SK-N-SH (cell line): ENCODE measurements around the gene STAC3. TPM values are rescaled to one million over a fixed set of nuclear protein-coding genes. Genes with fewer than 3 reads are reported as not detected.
A peak's percentile ranks its signal among the peaks of the same experiment; 100 is the strongest.

ENCODE experiments used
- CTCF ChIA-PET: fragments of 300-600, 350-600 bp; formaldehyde crosslinking; extraction: SDS; loops from one replicate; lab custom pipeline; 2021; lab: Yijun Ruan, JAX
- POLR2A ChIA-PET: fragments of 350-600 bp; sonication (Branson Sonifier 250); formaldehyde crosslinking; extraction: SDS; loops from one replicate; lab custom pipeline; 2020; ENCODE audit warnings: antibody characterized with exemption, inconsistent platforms; lab: Yijun Ruan, JAX
- DNase-seq: peaks from one replicate; pipeline ENCODE4 v3.0.0; 2012
- H2AFZ ChIP-seq: fragments of 200-600 bp; sonication (generic); 2 replicates; pipeline ENCODE4 v1.8.1; 2016; ENCODE audit warnings: antibody characterized with exemption, mild to moderate bottlenecking, low read depth
- H3F3A ChIP-seq: fragments of 200-600 bp; sonication (generic); replicated peaks from 2 replicates; pipeline ENCODE3; 2016; ENCODE audit warnings: antibody characterized with exemption, mild to moderate bottlenecking; ENCODE audit not compliant: insufficient read depth
- H3K27ac ChIP-seq, 2 experiments: fragments of 200-500 bp in 1 of 2; fragments of 200-600 bp in 1 of 2; sonication (Bioruptor generic) in 1 of 2; sonication (generic), shearing (Covaris generic) in 1 of 2; 2 replicates each; pipeline versions ENCODE4 v1.5.1 to v1.6.1; 2014 to 2016; ENCODE audit warnings: low read depth in 2 of 2, inconsistent platforms in 1 of 2, low read length in 1 of 2, mild to moderate bottlenecking in 1 of 2, mixed read lengths in 1 of 2
- H3K27me3 ChIP-seq: fragments of 200-600 bp; sonication (generic), shearing (Covaris generic); 2 replicates; pipeline ENCODE4 v1.6.1; 2016; ENCODE audit warnings: mixed run types; ENCODE audit not compliant: insufficient read depth
- H3K36me3 ChIP-seq, 2 experiments: fragments of 200-500 bp in 1 of 2; fragments of 200-600 bp in 1 of 2; sonication (Bioruptor generic) in 1 of 2; sonication (generic) in 1 of 2; replicated peaks in 1 of 2; 2 replicates each; pipeline versions ENCODE3 to v1.5.1; 2014 to 2016; ENCODE audit warnings: low read length in 1 of 2, mild to moderate bottlenecking in 1 of 2; ENCODE audit not compliant: insufficient read depth in 2 of 2, control insufficient read depth in 1 of 2
- H3K4me1 ChIP-seq, 2 experiments: fragments of 200-500 bp in 1 of 2; fragments of 200-600 bp in 1 of 2; sonication (Bioruptor generic) in 1 of 2; sonication (generic), shearing (Covaris generic) in 1 of 2; 2 replicates each; pipeline versions ENCODE4 v1.5.1 to v1.6.1; 2014 to 2016; ENCODE audit warnings: low read depth in 1 of 2, low read length in 1 of 2, mixed run types in 1 of 2; ENCODE audit not compliant: insufficient read depth in 2 of 2, control insufficient read depth in 1 of 2
- H3K4me2 ChIP-seq: fragments of 200-600 bp; sonication (generic), shearing (Covaris generic); 2 replicates; pipeline ENCODE4 v1.6.1; 2017; ENCODE audit warnings: mixed run types
- H3K4me3 ChIP-seq, 2 experiments: fragments of 200-500 bp in 1 of 2; fragments of 200-600 bp in 1 of 2; sonication (Bioruptor generic) in 1 of 2; sonication (generic), shearing (Covaris generic) in 1 of 2; 2 replicates each; pipeline versions ENCODE4 v1.5.1 to v1.8.1; 2014 to 2016; ENCODE audit warnings: low read depth in 2 of 2, inconsistent platforms in 1 of 2, low read length in 1 of 2, mild to moderate bottlenecking in 1 of 2, mixed read lengths in 1 of 2, moderate library complexity in 1 of 2
- H3K79me2 ChIP-seq: fragments of 200-600 bp; sonication (generic); 2 replicates; pipeline ENCODE4 v1.8.1; 2017; ENCODE audit warnings: mild to moderate bottlenecking; ENCODE audit not compliant: insufficient read depth
- H3K9ac ChIP-seq: fragments of 200-600 bp; sonication (generic); 2 replicates; pipeline ENCODE4 v1.6.1; 2017; ENCODE audit warnings: mixed run types
- H3K9me2 ChIP-seq: fragments of 200-600 bp; sonication (generic); 2 replicates; pipeline ENCODE4 v1.6.1; 2017; ENCODE audit warnings: mixed run types
- H3K9me3 ChIP-seq: fragments of 200-600 bp; sonication (generic); 2 replicates; pipeline ENCODE4 v1.6.1; 2017; ENCODE audit warnings: mixed run types, mild to moderate bottlenecking, moderate library complexity
- H4K20me1 ChIP-seq: fragments of 200-600 bp; sonication (generic); 2 replicates; pipeline ENCODE4 v1.6.1; 2017; ENCODE audit warnings: mild to moderate bottlenecking, mixed run types; ENCODE audit not compliant: insufficient read depth
- CTCF ChIP-seq: fragments of 200-600 bp; sonication (generic); IDR thresholded peaks from 2 replicates; pipeline ENCODE4 v1.6.1; 2017; ENCODE audit warnings: antibody characterized with exemption, mild to moderate bottlenecking, moderate library complexity
- EP300 ChIP-seq, 2 experiments: IDR thresholded peaks; 2 replicates each; pipeline versions ENCODE4 v1.4.0 to v1.6.1; 2012; ENCODE audit warnings: borderline replicate concordance in 1 of 2, low read depth in 1 of 2, low read length in 1 of 2
- FOXJ3 ChIP-seq: sonication (generic); formaldehyde crosslinking; IDR thresholded peaks from 2 replicates; pipeline ENCODE4 v1.5.1; 2020; ENCODE audit warnings: mild to moderate bottlenecking, missing genetic modification reagents
- FOXM1 ChIP-seq: IDR thresholded peaks from 2 replicates; pipeline ENCODE4 v1.4.0; 2012; ENCODE audit warnings: low read depth, mild to moderate bottlenecking
- GABPA ChIP-seq: IDR thresholded peaks from 2 replicates; pipeline ENCODE4 v1.4.0; 2012; ENCODE audit warnings: low read depth, mild to moderate bottlenecking
- IRF3 ChIP-seq: fragments of 150-350 bp; IDR thresholded peaks from 2 replicates; pipeline ENCODE4 v1.6.1; 2016; ENCODE audit warnings: mild to moderate bottlenecking, low read depth, low read length
- MAX ChIP-seq: IDR thresholded peaks from 2 replicates; pipeline ENCODE4 v1.4.0; 2012; ENCODE audit warnings: low read depth
- MEF2A ChIP-seq: IDR thresholded peaks from 2 replicates; pipeline ENCODE4 v1.4.0; 2012; ENCODE audit warnings: low read depth, borderline replicate concordance
- MXI1 ChIP-seq: IDR thresholded peaks from 2 replicates; pipeline ENCODE4 v1.6.1; 2012; ENCODE audit warnings: mild to moderate bottlenecking, low read depth, low read length, improper control_type of control experiment
- NRF1 ChIP-seq: IDR thresholded peaks from 2 replicates; pipeline ENCODE4 v1.6.1; 2012; ENCODE audit warnings: low read depth, mild to moderate bottlenecking, low read length
- RFX5 ChIP-seq: IDR thresholded peaks from 2 replicates; pipeline ENCODE4 v1.6.1; 2012; ENCODE audit warnings: mild to moderate bottlenecking, improper control_type of control experiment, low read length
- RXRA ChIP-seq: IDR thresholded peaks from 2 replicates; pipeline ENCODE4 v1.4.0; 2012; ENCODE audit warnings: low read depth, mild to moderate bottlenecking, borderline replicate concordance
- SIN3A ChIP-seq: IDR thresholded peaks from 2 replicates; pipeline ENCODE4 v1.6.1; 2012; ENCODE audit warnings: low read depth, mild to moderate bottlenecking, low read length, moderate library complexity, borderline replicate concordance
- SMC3 ChIP-seq: IDR thresholded peaks from 2 replicates; pipeline ENCODE4 v1.6.1; 2012; ENCODE audit warnings: low read depth, low read length, improper control_type of control experiment
- TAF1 ChIP-seq: IDR thresholded peaks from 2 replicates; pipeline ENCODE4 v1.6.1; 2012; ENCODE audit warnings: low read depth, mild to moderate bottlenecking, low read length, moderate library complexity, borderline replicate concordance
- TCF12 ChIP-seq: IDR thresholded peaks from 2 replicates; pipeline ENCODE4 v1.4.0; 2012
- TEAD4 ChIP-seq: IDR thresholded peaks from 2 replicates; pipeline ENCODE4 v1.4.0; 2012; ENCODE audit warnings: mild to moderate bottlenecking, borderline replicate concordance; ENCODE audit not compliant: insufficient read depth
- USF1 ChIP-seq: IDR thresholded peaks from 2 replicates; pipeline ENCODE4 v1.4.0; 2012; ENCODE audit warnings: low read depth, borderline replicate concordance
- ZBTB33 ChIP-seq: IDR thresholded peaks from 2 replicates; pipeline ENCODE4 v1.4.0; 2012; ENCODE audit warnings: low read depth, borderline replicate concordance
- WGBS: methylation state at CpG from one replicate; pipeline ENCODE4 v1.1.6; 2017; ENCODE audit warnings: low lambda C conversion rate; 5-methylcytosine and 5-hydroxymethylcytosine counted together
- polyA plus RNA-seq, 3 experiments: library from polyadenylated mRNA; depleted of rRNA; stranded (reverse); fragments of >200 nt; gene quantifications; 2 replicates each; pipeline ENCODE4 v1.2.3, GENCODE V29; 2012

Gene STAC3
- polyA plus RNA-seq, 1 of the 3 experiments (the other 2 are of a cell fraction) = 0.76 TPM

GRCh38 chr12:57234571-57235016, 16.4 kb downstream of the STAC3 start:
- Histone ChIP-seq H3K27ac (no peak overlapping the region; a peak in 1 of 4 replicates), H3K9ac (no peak overlapping the region), H3K36me3 (peaks cover 22 to 37% of the 10 kb centered on the region in 2 experiments), H2AFZ (no peak overlapping the region), H4K20me1 (no peaks in the 10 kb centered on the region), H3K9me3 (no peaks in the 10 kb centered on the region), H3K27me3 (no peaks in the 10 kb centered on the region), H3K4me1 (peaks cover 0 to 40% of the 10 kb centered on the region in 2 experiments; a peak in 1 of 4 replicates), H3K4me2 (no peak overlapping the region), H3K79me2 (peaks cover 26% of the 10 kb centered on the region), H3K4me3 (no peak overlapping the region), H3K9me2 (no peaks in the 10 kb centered on the region), H3F3A (peaks cover 9% of the 10 kb centered on the region)
- DNase-seq = peak; percentile 54
- ChIA-PET CTCF (interaction anchor here (11.9 to 31.5 kb wide), 2 partner anchors 7 to 22 kb away, joined by 271 to 937 read pairs; partner anchors contain the start of genes NXPH4 and SHMT2), POLR2A (no interaction called here)
- WGBS = 80% methylated on average over 10 of the region's 10 CpGs
- no peak for TF ChIP-seq TEAD4
- TF ChIP-seq MEF2A = no peak
- peak in 1 of 2 experiments; percentile 49; a peak in 1 of 4 replicates for TF ChIP-seq EP300 (IDR thresholded peaks at IDR 0.05; ENCODE audit: borderline replicate concordance in 1 of 2, low read depth in 1 of 2, low read length in 1 of 2)
- no peak for TF ChIP-seq TAF1
- no peak for TF ChIP-seq IRF3
- TF ChIP-seq MXI1 = no peak
- no peak for TF ChIP-seq RFX5
- no peak for TF ChIP-seq TCF12
- TF ChIP-seq GABPA = no peak

GRCh38 chr12:57234233-57234570, 16.8 kb downstream of the STAC3 start:
- 87% methylated on average over 3 of the region's 3 CpGs for WGBS
- Histone ChIP-seq H3F3A (peaks cover 9% of the 10 kb centered on the region), H3K9me3 (no peaks in the 10 kb centered on the region), H3K79me2 (peaks cover 28% of the 10 kb centered on the region), H3K4me3 (no peak overlapping the region), H3K9me2 (no peaks in the 10 kb centered on the region), H3K36me3 (peaks cover 22 to 37% of the 10 kb centered on the region in 2 experiments), H3K27ac (no peak overlapping the region), H2AFZ (no peak overlapping the region), H3K4me2 (no peak overlapping the region), H3K27me3 (no peaks in the 10 kb centered on the region), H3K4me1 (peaks cover 0 to 38% of the 10 kb centered on the region in 2 experiments; a peak in 1 of 4 replicates), H4K20me1 (no peaks in the 10 kb centered on the region), H3K9ac (no peak overlapping the region)
- DNase-seq = no peak
- ChIA-PET POLR2A (no interaction called here), CTCF (interaction anchor here (1.0 to 31.5 kb wide), 4 partner anchors 6 to 110 kb away, joined by 5 to 937 read pairs (median 138); partner anchors contain the start of gene NXPH4)
- no peak for TF ChIP-seq FOXM1
- no peak for TF ChIP-seq SMC3
- no peak for TF ChIP-seq SIN3A
- TF ChIP-seq ZBTB33 = no peak
- TF ChIP-seq RXRA = no peak
- TF ChIP-seq USF1 = no peak
- TF ChIP-seq NRF1 = no peak
- TF ChIP-seq FOXJ3 (CRISPR knock-in tag) = no peak
- no peak for TF ChIP-seq CTCF
- TF ChIP-seq EP300 (IDR thresholded peaks at IDR 0.05; ENCODE audit: borderline replicate concordance in 1 of 2, low read depth in 1 of 2, low read length in 1 of 2) = no peak
- no peak for TF ChIP-seq TAF1
- no peak for TF ChIP-seq MAX
